Prostate gland (tissue), 2 donors: ENCODE data around the gene TCP11L1.

ENCODE experiments used
- POLR2A ChIP-seq: fragments of 450-650 bp; IDR thresholded peaks from one replicate; pipeline ENCODE4 v1.6.1; 2016; ENCODE audit warnings: antibody characterized with exemption, mild to moderate bottlenecking
- TF ChIP-seq, protein P1 (sequence below), 4 experiments: fragments of 200-600 bp in 2 of 4; fragments of 450-650 bp in 2 of 4; sonication (generic) in 2 of 4; IDR thresholded peaks; 1 replicate in 3 of 4; 2 replicates in 1 of 4; pipeline ENCODE4 v1.5.1; 2016 to 2019; ENCODE audit warnings: antibody characterized with exemption in 4 of 4, mild to moderate bottlenecking in 2 of 4, moderate library complexity in 2 of 4

DNA sequence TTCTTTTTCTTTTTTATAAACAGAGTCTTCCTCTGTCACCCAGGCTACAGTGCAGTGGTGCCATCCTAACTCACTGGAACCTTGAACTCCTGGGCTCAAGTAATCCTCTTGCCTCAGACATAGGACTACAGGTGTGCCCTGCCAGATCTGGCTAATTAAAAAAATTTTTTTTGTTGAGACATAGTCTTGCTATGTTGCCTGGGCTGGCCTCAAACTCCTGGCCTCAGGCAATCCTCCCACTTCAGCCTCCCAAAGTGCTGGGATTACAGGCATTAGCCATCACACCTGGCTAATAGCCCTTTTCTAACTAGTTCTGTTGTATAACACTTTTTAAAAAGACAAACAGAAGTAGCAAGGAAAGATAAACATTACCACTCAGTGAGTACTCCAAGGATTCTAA, 64.5 kb downstream of the TCP11L1 start:
- TF ChIP-seq POLR2A: no peak
- TF ChIP-seq, protein P1, sequence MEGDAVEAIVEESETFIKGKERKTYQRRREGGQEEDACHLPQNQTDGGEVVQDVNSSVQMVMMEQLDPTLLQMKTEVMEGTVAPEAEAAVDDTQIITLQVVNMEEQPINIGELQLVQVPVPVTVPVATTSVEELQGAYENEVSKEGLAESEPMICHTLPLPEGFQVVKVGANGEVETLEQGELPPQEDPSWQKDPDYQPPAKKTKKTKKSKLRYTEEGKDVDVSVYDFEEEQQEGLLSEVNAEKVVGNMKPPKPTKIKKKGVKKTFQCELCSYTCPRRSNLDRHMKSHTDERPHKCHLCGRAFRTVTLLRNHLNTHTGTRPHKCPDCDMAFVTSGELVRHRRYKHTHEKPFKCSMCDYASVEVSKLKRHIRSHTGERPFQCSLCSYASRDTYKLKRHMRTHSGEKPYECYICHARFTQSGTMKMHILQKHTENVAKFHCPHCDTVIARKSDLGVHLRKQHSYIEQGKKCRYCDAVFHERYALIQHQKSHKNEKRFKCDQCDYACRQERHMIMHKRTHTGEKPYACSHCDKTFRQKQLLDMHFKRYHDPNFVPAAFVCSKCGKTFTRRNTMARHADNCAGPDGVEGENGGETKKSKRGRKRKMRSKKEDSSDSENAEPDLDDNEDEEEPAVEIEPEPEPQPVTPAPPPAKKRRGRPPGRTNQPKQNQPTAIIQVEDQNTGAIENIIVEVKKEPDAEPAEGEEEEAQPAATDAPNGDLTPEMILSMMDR (IDR thresholded peaks at IDR 0.05): no peak
